Measurements from ENCODE around the gene MEI1. TPM values are rescaled to one million over a fixed set of nuclear protein-coding genes. Genes with fewer than 3 reads are reported as not detected.

MEI1 gene
- total and polyA plus RNA-seq, 4 donors, result 3.4 to 18.0 (median 6.7) TPM

DNA sequence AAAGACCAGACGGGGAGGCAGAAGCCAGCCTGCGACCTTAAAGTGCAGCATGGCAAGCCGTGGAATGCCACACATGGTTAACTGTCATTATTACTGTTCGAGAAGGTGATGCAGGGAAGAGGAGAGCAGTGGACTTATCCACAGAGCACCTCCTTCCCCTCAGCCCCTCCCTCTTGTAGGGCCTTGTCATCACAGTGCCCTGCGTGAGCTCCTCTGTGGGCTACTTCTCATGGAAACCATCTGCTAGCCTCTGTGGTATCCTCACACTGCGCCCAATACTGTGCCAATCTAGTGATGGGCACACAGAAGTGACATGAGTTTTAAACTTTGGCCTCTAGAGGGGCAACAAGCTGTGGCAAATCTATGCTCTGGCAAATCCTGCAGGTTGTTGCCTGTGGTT is 83.0 kb downstream of the MEI1 start:
- Histone ChIP-seq H3K4me3 (no peak overlapping the region), H3K9ac (ENCODE audit: insufficient read depth in 1 of 2, low read length in 2 of 2) (no peak overlapping the region), H3K4me1 (ENCODE audit: control insufficient read depth in 5 of 5, insufficient read depth in 5 of 5, low read length in 5 of 5) (peaks cover 0 to 2% (median 0%) of the 10 kb centered on the region in 5 donors), H3K27ac (ENCODE audit: low read depth in 1 of 2, low read length in 1 of 2) (no peak overlapping the region), H3K27me3 (ENCODE audit: control insufficient read depth in 3 of 3, insufficient read depth in 3 of 3, low read length in 2 of 3) (no peaks in the 10 kb centered on the region), H3K9me3 (ENCODE audit: control insufficient read depth in 4 of 4, insufficient read depth in 3 of 4, low read length in 3 of 4) (no peaks in the 10 kb centered on the region), H3K36me3 (ENCODE audit: control insufficient read depth in 4 of 4, insufficient read depth in 4 of 4, low read length in 4 of 4) (no peaks in the 10 kb centered on the region)
- WGBS, 2 donors, result 81 to 92% methylated on average over 6 of the region's 6 CpGs
- DNase-seq (no peak), ATAC-seq (ENCODE audit: insufficient read depth, low FRiP score) (no peak)
- TF ChIP-seq, protein P1, sequence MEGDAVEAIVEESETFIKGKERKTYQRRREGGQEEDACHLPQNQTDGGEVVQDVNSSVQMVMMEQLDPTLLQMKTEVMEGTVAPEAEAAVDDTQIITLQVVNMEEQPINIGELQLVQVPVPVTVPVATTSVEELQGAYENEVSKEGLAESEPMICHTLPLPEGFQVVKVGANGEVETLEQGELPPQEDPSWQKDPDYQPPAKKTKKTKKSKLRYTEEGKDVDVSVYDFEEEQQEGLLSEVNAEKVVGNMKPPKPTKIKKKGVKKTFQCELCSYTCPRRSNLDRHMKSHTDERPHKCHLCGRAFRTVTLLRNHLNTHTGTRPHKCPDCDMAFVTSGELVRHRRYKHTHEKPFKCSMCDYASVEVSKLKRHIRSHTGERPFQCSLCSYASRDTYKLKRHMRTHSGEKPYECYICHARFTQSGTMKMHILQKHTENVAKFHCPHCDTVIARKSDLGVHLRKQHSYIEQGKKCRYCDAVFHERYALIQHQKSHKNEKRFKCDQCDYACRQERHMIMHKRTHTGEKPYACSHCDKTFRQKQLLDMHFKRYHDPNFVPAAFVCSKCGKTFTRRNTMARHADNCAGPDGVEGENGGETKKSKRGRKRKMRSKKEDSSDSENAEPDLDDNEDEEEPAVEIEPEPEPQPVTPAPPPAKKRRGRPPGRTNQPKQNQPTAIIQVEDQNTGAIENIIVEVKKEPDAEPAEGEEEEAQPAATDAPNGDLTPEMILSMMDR (IDR thresholded peaks at IDR 0.05; ENCODE audit: control extremely low read depth, extremely low read depth), result no peak

GRCh38 chr22:41782751-41783150 is 83.4 kb downstream of the MEI1 start:
- TF ChIP-seq, protein P1 (IDR thresholded peaks at IDR 0.05; ENCODE audit: control extremely low read depth, extremely low read depth), result no peak
- H3K9me3 ChIP-seq (ENCODE audit: control insufficient read depth in 4 of 4, insufficient read depth in 3 of 4, low read length in 3 of 4), result no peaks in the 10 kb centered on the region
- ATAC-seq (ENCODE audit: insufficient read depth, low FRiP score) (no peak), DNase-seq (no peak)
- WGBS, 2 donors, result 88 to 89% methylated on average over 2 of the region's 2 CpGs
- H3K27ac ChIP-seq (ENCODE audit: low read depth in 1 of 2, low read length in 1 of 2), result no peak overlapping the region
- H3K36me3 ChIP-seq (ENCODE audit: control insufficient read depth in 4 of 4, insufficient read depth in 4 of 4, low read length in 4 of 4), result no peaks in the 10 kb centered on the region
- no peak overlapping the region for H3K4me3 ChIP-seq
- H3K4me1 ChIP-seq (ENCODE audit: control insufficient read depth in 5 of 5, insufficient read depth in 5 of 5, low read length in 5 of 5), result peaks cover 0 to 2% (median 0%) of the 10 kb centered on the region in 5 donors
- H3K27me3 ChIP-seq (ENCODE audit: control insufficient read depth in 3 of 3, insufficient read depth in 3 of 3, low read length in 2 of 3), result no peaks in the 10 kb centered on the region
- no peak overlapping the region for H3K9ac ChIP-seq (ENCODE audit: insufficient read depth in 1 of 2, low read length in 2 of 2)

GRCh38 chr22:41787331-41787730 is 88.0 kb downstream of the MEI1 start:
- Histone ChIP-seq H3K9ac (ENCODE audit: insufficient read depth in 1 of 2, low read length in 2 of 2) (no peak overlapping the region), H3K9me3 (ENCODE audit: control insufficient read depth in 4 of 4, insufficient read depth in 3 of 4, low read length in 3 of 4) (no peaks in the 10 kb centered on the region), H3K4me1 (ENCODE audit: control insufficient read depth in 5 of 5, insufficient read depth in 5 of 5, low read length in 5 of 5) (no peaks in the 10 kb centered on the region), H3K27me3 (ENCODE audit: control insufficient read depth in 3 of 3, insufficient read depth in 3 of 3, low read length in 2 of 3) (no peaks in the 10 kb centered on the region), H3K27ac (ENCODE audit: low read depth in 1 of 2, low read length in 1 of 2) (no peak overlapping the region), H3K4me3 (no peak overlapping the region), H3K36me3 (ENCODE audit: control insufficient read depth in 4 of 4, insufficient read depth in 4 of 4, low read length in 4 of 4) (peaks cover 0 to 2% (median 0%) of the 10 kb centered on the region in 4 donors)
- DNase-seq, result no peak
- 77 to 79% methylated on average over 2 of the region's 2 CpGs for whole genome bisulfite sequencing, 2 donors
- TF ChIP-seq, protein P1 (IDR thresholded peaks at IDR 0.05; ENCODE audit: control extremely low read depth, extremely low read depth), result no peak
- no peak for ATAC-seq (ENCODE audit: insufficient read depth, low FRiP score)

DNA sequence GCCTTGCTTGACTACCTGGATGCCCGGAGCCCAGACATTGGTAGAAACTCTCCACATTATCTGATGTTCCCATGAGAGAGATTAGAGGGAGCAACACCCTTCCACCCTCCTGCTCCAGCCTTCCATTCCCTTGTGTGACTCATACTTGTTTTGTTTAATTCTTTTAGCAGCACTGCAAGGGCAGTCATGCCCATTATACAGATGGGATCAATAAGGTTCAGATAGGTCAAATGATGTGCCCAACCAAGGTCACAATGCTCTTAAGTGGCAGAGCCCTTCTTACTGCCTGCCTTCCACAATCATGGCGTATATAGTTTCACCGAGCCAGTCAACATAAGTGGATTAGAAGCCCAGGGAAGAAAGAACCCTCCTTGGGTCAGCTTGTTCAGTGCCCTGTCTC is 94.6 kb downstream of the MEI1 start:
- no peak for DNase-seq
- H3K36me3 ChIP-seq (ENCODE audit: control insufficient read depth in 4 of 4, insufficient read depth in 4 of 4, low read length in 4 of 4), result peaks cover 0 to 4% (median 0%) of the 10 kb centered on the region in 4 donors
- 97 to 100% methylated on average over 3 of the region's 3 CpGs for WGBS, 2 donors
- ATAC-seq (ENCODE audit: insufficient read depth, low FRiP score), result no peak
- TF ChIP-seq, protein P1 (IDR thresholded peaks at IDR 0.05; ENCODE audit: control extremely low read depth, extremely low read depth), result no peak
- peaks cover 0 to 1% (median 0%) of the 10 kb centered on the region in 5 donors for H3K4me1 ChIP-seq (ENCODE audit: control insufficient read depth in 5 of 5, insufficient read depth in 5 of 5, low read length in 5 of 5)
- H3K27ac ChIP-seq (ENCODE audit: low read depth in 1 of 2, low read length in 1 of 2), result no peak overlapping the region
- H3K4me3 ChIP-seq, result no peak overlapping the region
- H3K9ac ChIP-seq (ENCODE audit: insufficient read depth in 1 of 2, low read length in 2 of 2), result no peak overlapping the region
- H3K9me3 ChIP-seq (ENCODE audit: control insufficient read depth in 4 of 4, insufficient read depth in 3 of 4, low read length in 3 of 4), result no peaks in the 10 kb centered on the region
- H3K27me3 ChIP-seq (ENCODE audit: control insufficient read depth in 3 of 3, insufficient read depth in 3 of 3, low read length in 2 of 3), result no peaks in the 10 kb centered on the region

All from lung (tissue), 12 donors.